IMR-90 (cell line): Measurements from ENCODE around the gene TERB1.

Experiments
- BHLHE40 ChIP-seq: fragments of 150-350 bp; IDR thresholded peaks from 2 replicates; pipeline ENCODE4 v1.6.1; 2016; ENCODE audit warnings: mild to moderate bottlenecking, low read depth, low read length
- CTCF ChIP-seq: conservative IDR thresholded peaks from 2 replicates; pipeline ENCODE4 v1.5.1; 2012; ENCODE audit warnings: mild to moderate bottlenecking, low read depth, low read length, improper control_type of control experiment
- MAZ ChIP-seq: IDR thresholded peaks from 2 replicates; pipeline ENCODE4 v1.6.1; 2012; ENCODE audit warnings: low read depth, mild to moderate bottlenecking, low read length, improper control_type of control experiment, moderate library complexity, borderline replicate concordance
- POLR2A ChIP-seq: IDR thresholded peaks from 2 replicates; pipeline ENCODE4 v1.6.1; 2012; ENCODE audit warnings: mild to moderate bottlenecking, low read depth, low read length
- RAD21 ChIP-seq: IDR thresholded peaks from 2 replicates; pipeline ENCODE4 v1.6.1; 2012; ENCODE audit warnings: low read length, improper control_type of control experiment
- RFX5 ChIP-seq: IDR thresholded peaks from 2 replicates; pipeline ENCODE4 v1.8.0; 2012; ENCODE audit warnings: low read depth, mild to moderate bottlenecking, low read length, moderate library complexity

DNA sequence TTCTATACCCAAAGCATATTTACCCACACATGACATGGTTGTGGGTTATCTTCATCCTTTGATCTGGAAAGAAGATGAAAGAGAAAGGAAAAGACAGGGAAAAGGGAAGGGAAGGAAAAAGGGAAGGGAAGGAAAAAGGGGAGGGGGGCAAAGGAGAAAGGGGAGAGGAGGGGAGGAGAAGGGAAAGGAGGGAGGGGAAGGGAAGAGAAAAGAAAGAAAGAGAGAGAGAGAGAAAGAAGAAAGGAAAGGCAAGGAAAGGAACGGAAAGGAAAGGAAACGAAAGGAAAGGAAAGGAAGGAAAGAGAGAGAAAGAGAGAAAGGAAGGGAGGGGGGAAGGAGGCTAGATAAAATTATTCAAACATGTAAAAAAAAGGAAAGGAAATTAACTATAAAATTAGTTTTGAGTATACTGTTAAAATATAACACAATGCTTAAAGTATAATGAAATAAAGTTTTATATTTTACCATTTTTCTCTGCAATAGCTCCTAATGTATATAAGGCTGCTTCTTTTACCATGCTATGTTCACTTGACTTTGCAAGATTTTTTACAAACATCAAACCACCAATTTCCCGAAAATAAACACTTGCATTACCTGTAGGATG, 11.2 kb downstream of the TERB1 start:
- TF ChIP-seq MAZ (no peak), CTCF (no peak), RAD21 (no peak), RFX5 (no peak), BHLHE40 (no peak), POLR2A (no peak)
